Heart left ventricle (tissue), 16 donors: ENCODE measurements around the gene TOR4A. TPM values are rescaled to one million over a fixed set of nuclear protein-coding genes. Genes with fewer than 3 reads are reported as not detected.
A peak's percentile ranks its signal among the peaks of the same experiment; 100 is the strongest.

ENCODE experiments used
- ATAC-seq, 4 donors: fragments of 200-7000 bp; cut with Tn5 transposase; one replicate each; pipeline ENCODE4 v1.9.1; 2020 to 2022; ENCODE audit warnings: moderate library complexity in 4 of 4, mild to moderate bottlenecking in 3 of 4, moderate number of reproducible peaks in 1 of 4
- DNase-seq, 5 donors: peaks; one replicate each; pipeline ENCODE4 v3.0.0-alpha.2; 2020
- H3K27ac ChIP-seq, 12 donors: fragments of 200-600 bp; sonication (generic) in 4 of 12; one replicate each; pipeline versions ENCODE4 v1.5.0 to v1.8.0; 2016 to 2022; ENCODE audit warnings: mild to moderate bottlenecking in 2 of 12
- H3K27me3 ChIP-seq, 9 donors: fragments of 200-600 bp; sonication (generic) in 2 of 9; one replicate each; pipeline versions ENCODE4 v1.5.1 to v1.8.0; 2016 to 2022; ENCODE audit warnings: mild to moderate bottlenecking in 3 of 9
- H3K36me3 ChIP-seq, 9 donors: fragments of 200-600 bp; sonication (generic) in 2 of 9; one replicate each; pipeline versions ENCODE4 v1.5.0 to v1.8.0; 2018 to 2022; ENCODE audit warnings: mild to moderate bottlenecking in 2 of 9
- H3K4me1 ChIP-seq, 12 donors: fragments of 200-600 bp; sonication (generic) in 4 of 12; one replicate each; pipeline versions ENCODE4 v1.5.0 to v1.8.0; 2016 to 2022; ENCODE audit warnings: mild to moderate bottlenecking in 3 of 12
- H3K4me3 ChIP-seq, 12 donors: fragments of 200-600 bp; sonication (generic) in 4 of 12; one replicate each; pipeline versions ENCODE4 v1.5.0 to v1.8.0; 2017 to 2022; ENCODE audit warnings: mild to moderate bottlenecking in 9 of 12, moderate library complexity in 4 of 12
- H3K9me3 ChIP-seq, 12 donors: fragments of 200-600 bp; sonication (generic) in 4 of 12; one replicate each; pipeline versions ENCODE4 v1.5.0 to v1.8.0; 2016 to 2022; ENCODE audit warnings: mild to moderate bottlenecking in 1 of 12
- CTCF ChIP-seq, 12 donors: fragments of 200-600 bp; sonication (generic) in 4 of 12; IDR thresholded peaks; one replicate each; pipeline versions ENCODE4 v1.5.0 to v1.8.0; 2018 to 2022; ENCODE audit warnings: antibody characterized with exemption in 12 of 12, mild to moderate bottlenecking in 5 of 12
- POLR2A ChIP-seq, 2 donors: fragments of 450-650 bp; IDR thresholded peaks; one replicate each; pipeline ENCODE4 v1.6.1; 2017; ENCODE audit warnings: antibody characterized with exemption in 2 of 2, mild to moderate bottlenecking in 2 of 2, moderate library complexity in 2 of 2
- WGBS, 4 donors: extraction: QIAGEN DNeasy Blood & Tissue Kit in 2 of 4; methylation state at CpG; one replicate each; pipeline versions ENCODE4 v1.1.5 to v1.1.7; 2013 to 2018; 5-methylcytosine and 5-hydroxymethylcytosine counted together
- intact Hi-C, 10 donors: fragments of 100-400 bp; cut with DNase I; formaldehyde crosslinking; loops; one replicate each; pipeline versions ENCODE4 v1.11.1 to v1.14.2; 2022
- polyA plus RNA-seq, 2 donors: library from polyadenylated mRNA; stranded (reverse); fragments of 200-250 nt; gene quantifications; one replicate each; pipeline ENCODE4 v1.2.3, GENCODE V29; 2013
- total RNA-seq, 9 donors: library from RNA; depleted of rRNA in 2 of 9; stranded (reverse); fragments of >200 nt in 2 of 9; fragmentation: NEBNext Ultra II Directional in 3 of 9; extraction: Animal tissue kit (Norgen Biotek cat#: 25700) in 3 of 9; gene quantifications; one replicate each; pipeline versions ENCODE4 v1.1.0 to v1.2.4, GENCODE V29; 2016 to 2023
- donor health status: ischemic (EF 13 %, LVEDD 7.1; RV severe dilation, severe dysfunction).
- donor health status: healthy with polysubstance abuse.
- donor health status: DM: no; HTN: yes; CAD: no.
- donor health status: DM: no; HTN: no; CAD: no.
- donor health status: ischemic (EF 25% LVEDD 6.9; RV normal size, moderate dysfunction).
- donor health status: ischemic (EF 25% LVEDD 5.7; RV mildly dilated, moderate dysfunction).
- donor health status: healthy.
- donor health status: DM: yes; HTN: yes; CAD: no.
- donor health status: ischemic (EF 35%, LVEDD 5.7; RV mildly dilated, moderate dysfunction).
- donor health status: nonischemic (EF 11% LVEDD 7.7; RV severe dilation, severe dysfunction).
- donor health status: DM: yes; HTN: yes; CAD: no.
- donor health status: PGD.
- donor health status: ischemic (EF 29% LVEDD 5.4; RV normal size, mild dysfunction).
- donor health status: nonischemic (EF 23%, LVEDD 6.1; RV moderate dilation, normal function).

The TOR4A gene
- total and polyA plus RNA-seq, 11 donors, result 6.6 to 46.4 (median 16.4) TPM

- intact Hi-C loops, result loop anchor here in 3 of 10 donors (2.0 to 5.0 kb wide), 3 partner anchors 16 to 120 kb away; partner anchors contain the start of genes EXD3 (in 1 of the 3) and NOXA1 (in 1 of the 3)
- no peak for TF ChIP-seq POLR2A (IDR thresholded peaks at IDR 0.05)
- TF ChIP-seq CTCF (IDR thresholded peaks at IDR 0.05), result peak; percentile 30 to 69 (median 51)
- DNase-seq (peak in 3 of 5 donors; percentile 22 to 26 (median 25)), ATAC-seq (peak in 1 of 4 donors; percentile 12)
- H3K27ac ChIP-seq, result peak overlapping the region; percentile 55 to 97 (median 87)
- H3K27me3 ChIP-seq, result peaks cover 0 to 61% (median 8%) of the 10 kb centered on the region in 9 donors
- WGBS, 4 donors, result 1 to 32% (median 7%) methylated on average over 14 to 78 of the region's 78 CpGs
- H3K9me3 ChIP-seq, result no peaks in the 10 kb centered on the region
- peaks cover 12 to 91% (median 53%) of the 10 kb centered on the region in 12 donors for H3K4me1 ChIP-seq
- H3K36me3 ChIP-seq, result peaks cover 0 to 8% (median 0%) of the 10 kb centered on the region in 9 donors
- peak overlapping the region; percentile 18 to 68 (median 59) for H3K4me3 ChIP-seq
Measured at GRCh38 chr9:137302449-137303150, 25.1 kb downstream of the TOR4A start.

- Histone ChIP-seq H3K27me3 (peaks cover 0 to 59% (median 6%) of the 10 kb centered on the region in 9 donors), H3K4me3 (peak overlapping the region in 11 of 12 donors; percentile 42 to 68 (median 62)), H3K36me3 (peaks cover 0 to 8% (median 0%) of the 10 kb centered on the region in 9 donors), H3K4me1 (peaks cover 12 to 89% (median 49%) of the 10 kb centered on the region in 12 donors), H3K9me3 (no peaks in the 10 kb centered on the region), H3K27ac (peak overlapping the region; percentile 55 to 97 (median 87))
- intact Hi-C loops, result loop anchor here in 3 of 10 donors (2.0 to 5.0 kb wide), 3 partner anchors 15 to 119 kb away; partner anchors contain the start of genes EXD3 (in 1 of the 3) and NOXA1 (in 1 of the 3)
- TF ChIP-seq CTCF (IDR thresholded peaks at IDR 0.05), result no peak
- no peak for TF ChIP-seq POLR2A (IDR thresholded peaks at IDR 0.05)
- DNase-seq (peak in 4 of 5 donors; percentile 23 to 51 (median 26)), ATAC-seq (no peak)
- 61 to 73% (median 67%) methylated on average over 12 to 23 of the region's 23 CpGs for WGBS, 4 donors
Measured at GRCh38 chr9:137303151-137303892, 25.8 kb downstream of the TOR4A start.

- intact Hi-C loops, result loop anchor here in 3 of 10 donors (2.0 to 5.0 kb wide), 3 partner anchors 15 to 118 kb away; partner anchors contain the start of genes EXD3 (in 1 of the 3) and NOXA1 (in 1 of the 3)
- Histone ChIP-seq H3K36me3 (peaks cover 0 to 7% (median 0%) of the 10 kb centered on the region in 9 donors), H3K4me1 (peaks cover 12 to 84% (median 49%) of the 10 kb centered on the region in 12 donors), H3K4me3 (peak overlapping the region in 1 of 12 donors; percentile 63), H3K27ac (peak overlapping the region in 10 of 12 donors; percentile 8 to 97 (median 87)), H3K27me3 (peaks cover 0 to 52% (median 5%) of the 10 kb centered on the region in 9 donors), H3K9me3 (no peaks in the 10 kb centered on the region)
- peak in 4 of 5 donors; percentile 19 to 54 (median 22) for DNase-seq
- TF ChIP-seq CTCF (IDR thresholded peaks at IDR 0.05), result no peak
- no peak for TF ChIP-seq POLR2A (IDR thresholded peaks at IDR 0.05)
- ATAC-seq, result no peak
- 90 to 95% (median 92%) methylated on average over 22 of the region's 22 CpGs for WGBS, 4 donors
Measured at GRCh38 chr9:137303893-137304382, 26.4 kb downstream of the TOR4A start.
